Measurements from ENCODE around the gene FOXP1.

DNA sequence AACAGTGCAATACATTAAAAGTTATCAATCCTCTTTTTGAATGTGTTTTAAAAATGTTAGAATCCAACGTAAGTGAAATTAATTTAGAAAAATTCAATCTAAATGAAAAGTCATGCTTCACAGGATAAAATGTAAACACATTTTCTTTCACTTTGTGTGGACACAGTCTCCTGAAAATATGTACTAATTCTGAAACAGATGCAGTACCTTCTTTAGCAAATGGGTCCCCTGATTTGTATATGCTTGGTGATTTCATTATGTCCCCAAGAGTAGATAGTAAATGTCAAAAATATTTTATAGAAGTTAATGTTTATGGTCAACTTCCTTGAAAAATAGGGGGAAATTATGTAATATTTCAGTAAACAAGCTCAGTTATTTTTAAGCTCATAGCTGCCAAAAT, 28.9 kb downstream of the FOXP1 start:
- TF ChIP-seq, protein P1, sequence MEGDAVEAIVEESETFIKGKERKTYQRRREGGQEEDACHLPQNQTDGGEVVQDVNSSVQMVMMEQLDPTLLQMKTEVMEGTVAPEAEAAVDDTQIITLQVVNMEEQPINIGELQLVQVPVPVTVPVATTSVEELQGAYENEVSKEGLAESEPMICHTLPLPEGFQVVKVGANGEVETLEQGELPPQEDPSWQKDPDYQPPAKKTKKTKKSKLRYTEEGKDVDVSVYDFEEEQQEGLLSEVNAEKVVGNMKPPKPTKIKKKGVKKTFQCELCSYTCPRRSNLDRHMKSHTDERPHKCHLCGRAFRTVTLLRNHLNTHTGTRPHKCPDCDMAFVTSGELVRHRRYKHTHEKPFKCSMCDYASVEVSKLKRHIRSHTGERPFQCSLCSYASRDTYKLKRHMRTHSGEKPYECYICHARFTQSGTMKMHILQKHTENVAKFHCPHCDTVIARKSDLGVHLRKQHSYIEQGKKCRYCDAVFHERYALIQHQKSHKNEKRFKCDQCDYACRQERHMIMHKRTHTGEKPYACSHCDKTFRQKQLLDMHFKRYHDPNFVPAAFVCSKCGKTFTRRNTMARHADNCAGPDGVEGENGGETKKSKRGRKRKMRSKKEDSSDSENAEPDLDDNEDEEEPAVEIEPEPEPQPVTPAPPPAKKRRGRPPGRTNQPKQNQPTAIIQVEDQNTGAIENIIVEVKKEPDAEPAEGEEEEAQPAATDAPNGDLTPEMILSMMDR (IDR thresholded peaks at IDR 0.05; ENCODE audit: poor library complexity, severe bottlenecking) = no peak
- no peak for TF ChIP-seq RAD21 (conservative IDR thresholded peaks at IDR 0.05)
- TF ChIP-seq EP300 (conservative IDR thresholded peaks at IDR 0.05; ENCODE audit: poor library complexity, severe bottlenecking) = no peak
- TF ChIP-seq POLR2AphosphoS5 (IDR thresholded peaks at IDR 0.05) = no peak
- TF ChIP-seq EZH2 (IDR thresholded peaks at IDR 0.05; ENCODE audit: borderline replicate concordance, insufficient read depth, low read length, poor library complexity, severe bottlenecking) = no peak
- no peak for TF ChIP-seq TAF1 (IDR thresholded peaks at IDR 0.05; ENCODE audit: low read depth)
- TF ChIP-seq MXI1 (conservative IDR thresholded peaks at IDR 0.05; ENCODE audit: poor library complexity, severe bottlenecking) = no peak
